LNCAP (cell line): ENCODE data around the gene HMCES.

Experiments
- CTCF ChIP-seq: fragments of 450-650 bp; IDR thresholded peaks from 2 replicates; pipeline ENCODE4 v1.5.1; 2017; ENCODE audit warnings: mild to moderate bottlenecking

The HMCES gene

GRCh38 chr3:129291236-129291886 is 12.7 kb downstream of the HMCES start:
- no peak for TF ChIP-seq CTCF

- no peak for TF ChIP-seq CTCF
Observed at GRCh38 chr3:129295286-129295685, 16.6 kb downstream of the HMCES start.

- no peak for TF ChIP-seq CTCF
Observed at GRCh38 chr3:129304146-129304961, 25.7 kb downstream of the HMCES start.

GRCh38 chr3:129304962-129305222 is 26.2 kb downstream of the HMCES start:
- no peak for TF ChIP-seq CTCF

GRCh38 chr3:129305592-129306091 is 27.0 kb downstream of the HMCES start:
- TF ChIP-seq CTCF = no peak

GRCh38 chr3:129308636-129309035 is 30.0 kb downstream of the HMCES start:
- no peak for TF ChIP-seq CTCF

GRCh38 chr3:129310111-129311011 is 31.7 kb downstream of the HMCES start:
- no peak for TF ChIP-seq CTCF
